ENCODE data around the gene CYTH3. TPM values are rescaled to one million over a fixed set of nuclear protein-coding genes. Genes with fewer than 3 reads are reported as not detected.
"Not testable (repeated sequence)": the region's sequence is repeated elsewhere in the genome, so short reads cannot be mapped to it uniquely, and the experiment has no call there.

CYTH3 gene
- total and polyA plus RNA-seq, 2 of the 8 experiments (the other 6 are each of a cell fraction or from before 2014, with no cell fraction given), result 10.3 to 11.9 TPM

- H2BK20ac ChIP-seq (ENCODE audit: low read length); DNase-seq (ENCODE audit: low read depth in 1 of 2, low spot score in 2 of 2); H3K56ac ChIP-seq (replicated peaks; ENCODE audit: insufficient read length, low read depth, low read length); H3K23ac ChIP-seq (ENCODE audit: insufficient read length); H4K5ac ChIP-seq (ENCODE audit: insufficient read length, low read depth, low read length); H2BK15ac ChIP-seq (ENCODE audit: low read length); H4K8ac ChIP-seq (ENCODE audit: extremely low read depth, insufficient read depth, low read length); H2BK12ac ChIP-seq (ENCODE audit: low read depth, low read length); H3K14ac ChIP-seq (ENCODE audit: insufficient read length); H3K4me3 ChIP-seq (ENCODE audit: extremely low read depth in 1 of 4, insufficient read depth in 2 of 4, low read depth in 3 of 4, low read length in 4 of 4); H2AK5ac ChIP-seq (ENCODE audit: low read depth, low read length); POLR2A ChIA-PET (ENCODE audit: partially characterized antibody); H2AFZ ChIP-seq (ENCODE audit: low read length); H3K79me1 ChIP-seq (ENCODE audit: low read depth, low read length); H3K9me3 ChIP-seq (ENCODE audit: insufficient read depth in 2 of 2, low read depth in 1 of 2, low read length in 1 of 2); H3K23me2 ChIP-seq (ENCODE audit: low read depth, low read length); H4K91ac ChIP-seq (replicated peaks; ENCODE audit: insufficient read length, low read length); H3K4me1 ChIP-seq (replicated peaks in 1 of 4; ENCODE audit: control insufficient read depth in 3 of 4, insufficient read depth in 4 of 4, low read length in 3 of 4); H3K9ac ChIP-seq (replicated peaks in 1 of 4; ENCODE audit: extremely low read depth in 1 of 4, low read depth in 3 of 4, low read length in 3 of 4); H3K18ac ChIP-seq (ENCODE audit: extremely low read depth, low read length); H3K27me3 ChIP-seq (replicated peaks in 1 of 4; ENCODE audit: control insufficient read depth in 3 of 4, extremely low read depth in 1 of 4, insufficient read depth in 3 of 4, low read length in 3 of 4); H3K27ac ChIP-seq (ENCODE audit: low read depth, low read length); H3K4ac ChIP-seq (replicated peaks; ENCODE audit: insufficient read length, low read depth, low read length); H3K79me2 ChIP-seq (ENCODE audit: control insufficient read depth in 1 of 2, insufficient read depth in 2 of 2, low read length in 2 of 2); H3K4me2 ChIP-seq (ENCODE audit: insufficient read depth in 1 of 2, low read depth in 2 of 2, low read length in 2 of 2); H3K36me3 ChIP-seq (ENCODE audit: control insufficient read depth in 2 of 4, insufficient read depth in 4 of 4, low read length in 3 of 4); H2BK120ac ChIP-seq (replicated peaks; ENCODE audit: low read depth, low read length); H4K20me1 ChIP-seq (replicated peaks in 1 of 2; ENCODE audit: control insufficient read depth in 1 of 2, insufficient read depth in 2 of 2, low read length in 2 of 2); H2BK5ac ChIP-seq (ENCODE audit: low read depth, low read length); FAIRE-seq: not testable (repeated sequence)
- 89% methylated on average over 6 of the region's 7 CpGs; no CpG with 5 or more reads in 1 of the 2 experiments for WGBS, 2 experiments (ENCODE audit: extremely low coverage in 1 of 2, insufficient coverage in 1 of 2, insufficient read length in 1 of 2, insufficient replicate concordance in 2 of 2, low coverage in 1 of 2, low lambda C conversion rate in 2 of 2, missing lambda C conversion rate in 1 of 2)
- CTCF ChIA-PET (ENCODE audit: partially characterized antibody), result interaction anchor here (1.1 kb wide), 1 partner anchor 59 kb away, joined by 3 read pairs; no protein-coding TSS in a partner anchor
Observed at GRCh38 chr7:6190563-6190962, 81.9 kb downstream of the CYTH3 start.

All from H1 (cell line).